Uterus (tissue), 4 donors: ENCODE results near the gene BET1. TPM values are rescaled to one million over a fixed set of nuclear protein-coding genes. Genes with fewer than 3 reads are reported as not detected.

Experiments
- DNase-seq, 2 donors: peaks; one replicate each; pipeline ENCODE4 v3.0.0-alpha.2; 2019 to 2020
- H3K27ac ChIP-seq, 2 donors: fragments of 200-600 bp; sonication (generic); 1 replicate in 1 of 2; 2 replicates in 1 of 2; pipeline ENCODE4 v1.5.1; 2016 to 2018
- H3K27me3 ChIP-seq, 2 donors: fragments of 200-600 bp; sonication (generic); one replicate each; pipeline ENCODE4 v1.5.1; 2018 to 2019; ENCODE audit warnings: control low read depth in 1 of 2
- H3K36me3 ChIP-seq, 2 donors: fragments of 200-600 bp; sonication (generic); one replicate each; pipeline ENCODE4 v1.5.1; 2019; ENCODE audit warnings: control low read depth in 1 of 2
- H3K4me1 ChIP-seq, 2 donors: fragments of 200-600 bp; sonication (generic); one replicate each; pipeline ENCODE4 v1.5.1; 2018 to 2019; ENCODE audit warnings: control low read depth in 1 of 2
- H3K4me3 ChIP-seq, 2 donors: fragments of 200-600 bp; sonication (generic); 1 replicate in 1 of 2; 2 replicates in 1 of 2; pipeline ENCODE4 v1.5.1; 2018 to 2019; ENCODE audit warnings: mild to moderate bottlenecking in 1 of 2
- H3K9me3 ChIP-seq, 2 donors: fragments of 200-600 bp; sonication (generic); one replicate each; pipeline ENCODE4 v1.5.1; 2019; ENCODE audit warnings: control low read depth in 1 of 2
- CTCF ChIP-seq, 4 experiments: fragments of 200-600 bp in 2 of 4; fragments of 450-650 bp in 2 of 4; sonication (generic) in 2 of 4; IDR thresholded peaks; one replicate each; pipeline ENCODE4 v1.5.1; 2016 to 2019; ENCODE audit warnings: antibody characterized with exemption in 4 of 4, mild to moderate bottlenecking in 2 of 4, moderate library complexity in 1 of 4
- POLR2A ChIP-seq, 2 donors: fragments of 450-650 bp; IDR thresholded peaks; one replicate each; pipeline ENCODE4 v1.6.1; 2016; ENCODE audit warnings: antibody characterized with exemption in 2 of 2, mild to moderate bottlenecking in 1 of 2, moderate library complexity in 1 of 2
- intact Hi-C: fragments of 100-400 bp; cut with DNase I; formaldehyde crosslinking; loops from one replicate; pipeline ENCODE4 v1.15.1; 2023; ENCODE audit warnings: low total_unique reads
- total RNA-seq, 4 donors: library from RNA; depleted of rRNA in 3 of 4; stranded (reverse); fragments of >200 nt in 3 of 4; gene quantifications; one replicate each; pipeline versions ENCODE4 v1.1.0 to v1.2.4, GENCODE V29; 2014 to 2023
- donor health status: DM: yes; HTN: yes; CAD: no.

Gene BET1
- total RNA-seq, 4 donors from 2014 or later, result 10.3 to 74.5 (median 18.6) TPM

DNA sequence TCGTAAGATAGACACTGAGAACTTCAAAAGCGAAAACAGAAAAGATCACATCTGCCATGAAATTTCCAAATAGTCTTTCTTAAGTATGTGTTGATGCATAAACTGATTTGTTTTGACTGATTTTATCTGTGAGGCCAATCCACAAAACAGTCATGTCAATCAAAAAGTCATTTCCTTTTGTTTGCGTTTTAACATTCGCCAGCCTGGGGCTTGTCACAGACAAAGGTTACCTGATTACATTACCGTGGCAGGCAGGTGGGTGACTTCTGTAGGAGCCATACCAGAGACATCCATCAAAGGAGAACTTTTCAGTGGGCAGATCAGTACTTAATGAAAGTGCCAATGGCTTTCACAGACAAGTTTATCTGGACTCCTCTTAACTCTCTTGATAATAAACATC lies 45.5 kb upstream of the BET1 start:
- Histone ChIP-seq H3K9me3 (no peaks in the 10 kb centered on the region), H3K4me1 (no peaks in the 10 kb centered on the region), H3K27ac (no peak overlapping the region), H3K4me3 (no peak overlapping the region), H3K27me3 (no peaks in the 10 kb centered on the region), H3K36me3 (no peaks in the 10 kb centered on the region)
- DNase-seq, result no peak
- TF ChIP-seq CTCF (IDR thresholded peaks at IDR 0.05), result no peak
- no peak for TF ChIP-seq POLR2A (IDR thresholded peaks at IDR 0.05)
- intact Hi-C loops, result no loop called here

DNA sequence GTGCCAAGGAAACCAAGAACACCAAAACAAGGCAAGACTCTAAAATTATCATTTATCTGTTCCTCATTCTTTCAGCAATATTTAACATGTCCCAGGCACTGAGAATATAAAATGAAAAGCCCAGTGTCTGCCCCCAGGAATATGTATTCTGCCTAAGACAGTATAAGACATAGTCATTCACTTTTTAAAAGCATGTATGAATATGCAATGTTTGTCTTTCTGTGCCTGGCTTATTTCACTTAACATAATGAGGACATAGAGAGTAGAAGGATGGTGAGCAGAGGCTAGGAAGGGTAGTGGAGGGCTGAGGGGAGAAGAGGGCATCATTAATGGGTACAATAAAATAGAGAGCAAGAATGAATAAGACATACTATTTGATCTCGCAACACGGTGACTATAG lies 44.6 kb upstream of the BET1 start:
- no peaks in the 10 kb centered on the region for H3K9me3 ChIP-seq
- no peak overlapping the region for H3K27ac ChIP-seq
- H3K36me3 ChIP-seq, result no peaks in the 10 kb centered on the region
- intact Hi-C loops, result no loop called here
- H3K4me1 ChIP-seq, result no peaks in the 10 kb centered on the region
- no peaks in the 10 kb centered on the region for H3K27me3 ChIP-seq
- no peak for TF ChIP-seq POLR2A (IDR thresholded peaks at IDR 0.05)
- TF ChIP-seq CTCF (IDR thresholded peaks at IDR 0.05), result no peak
- DNase-seq, result no peak
- no peak overlapping the region for H3K4me3 ChIP-seq

GRCh38 chr7:94047956-94048355 lies 43.8 kb upstream of the BET1 start:
- no peak for DNase-seq
- TF ChIP-seq POLR2A (IDR thresholded peaks at IDR 0.05) (no peak), CTCF (IDR thresholded peaks at IDR 0.05) (no peak)
- Histone ChIP-seq H3K27me3 (no peaks in the 10 kb centered on the region), H3K9me3 (no peaks in the 10 kb centered on the region), H3K4me3 (no peak overlapping the region), H3K36me3 (no peaks in the 10 kb centered on the region), H3K4me1 (no peaks in the 10 kb centered on the region), H3K27ac (no peak overlapping the region)
- intact Hi-C loops, result no loop called here

DNA sequence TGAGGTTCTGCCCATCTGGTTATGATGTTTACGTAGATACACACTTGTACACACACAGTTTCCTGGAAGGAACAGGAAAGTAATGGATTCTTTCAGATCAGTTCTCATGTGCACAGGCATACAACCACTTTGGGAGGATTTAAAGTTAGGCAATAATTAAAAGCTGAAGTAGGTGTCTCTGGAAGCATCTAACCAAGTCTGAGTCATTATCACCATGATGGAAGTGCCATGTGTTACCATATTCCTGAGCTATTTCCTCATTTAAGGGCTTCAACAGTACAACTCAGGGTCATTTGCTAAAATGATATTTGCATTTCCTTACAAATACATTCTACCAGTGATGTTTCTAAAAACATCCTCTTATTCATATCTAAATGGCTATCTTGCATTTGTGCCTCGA lies 41.4 kb upstream of the BET1 start:
- Histone ChIP-seq H3K9me3 (no peaks in the 10 kb centered on the region), H3K27ac (no peak overlapping the region), H3K4me3 (no peak overlapping the region), H3K27me3 (no peaks in the 10 kb centered on the region), H3K4me1 (no peaks in the 10 kb centered on the region), H3K36me3 (no peaks in the 10 kb centered on the region)
- intact Hi-C loops, result no loop called here
- no peak for TF ChIP-seq CTCF (IDR thresholded peaks at IDR 0.05)
- no peak for TF ChIP-seq POLR2A (IDR thresholded peaks at IDR 0.05)
- no peak for DNase-seq

- DNase-seq, result no peak
- Histone ChIP-seq H3K4me1 (no peaks in the 10 kb centered on the region), H3K27me3 (no peaks in the 10 kb centered on the region), H3K27ac (no peak overlapping the region), H3K4me3 (no peak overlapping the region), H3K9me3 (no peaks in the 10 kb centered on the region), H3K36me3 (no peaks in the 10 kb centered on the region)
- intact Hi-C loops, result no loop called here
- no peak for TF ChIP-seq CTCF (IDR thresholded peaks at IDR 0.05)
- no peak for TF ChIP-seq POLR2A (IDR thresholded peaks at IDR 0.05)
Observed at GRCh38 chr7:94044806-94045205, 40.7 kb upstream of the BET1 start.
